Fibroblast of the aortic adventitia (primary cell): ENCODE results near the gene PTPRG. TPM values are rescaled to one million over a fixed set of nuclear protein-coding genes. Genes with fewer than 3 reads are reported as not detected.

Experiments
- DNase-seq: peaks from one replicate; pipeline ENCODE4 v3.0.0-alpha.2; 2010; ENCODE audit warnings: low read depth
- H3K4me3 ChIP-seq: 2 replicates; pipeline ENCODE4 v1.5.1; 2011; ENCODE audit warnings: low read depth, mild to moderate bottlenecking, control low read depth, low read length, moderate library complexity
- CTCF ChIP-seq: IDR thresholded peaks from 2 replicates; pipeline ENCODE4 v1.5.1; 2011; ENCODE audit warnings: mild to moderate bottlenecking, low read length, control low read depth, inconsistent platforms; ENCODE audit not compliant: insufficient read depth
- total RNA-seq: library from RNA; depleted of rRNA; stranded (reverse); fragments of >200 nt; gene quantifications from 2 replicates; pipeline ENCODE4 v1.2.3, GENCODE V29; 2012; ENCODE audit warnings: low replicate concordance

The PTPRG gene
- total RNA-seq, 1 donor: 52.0 TPM

DNA sequence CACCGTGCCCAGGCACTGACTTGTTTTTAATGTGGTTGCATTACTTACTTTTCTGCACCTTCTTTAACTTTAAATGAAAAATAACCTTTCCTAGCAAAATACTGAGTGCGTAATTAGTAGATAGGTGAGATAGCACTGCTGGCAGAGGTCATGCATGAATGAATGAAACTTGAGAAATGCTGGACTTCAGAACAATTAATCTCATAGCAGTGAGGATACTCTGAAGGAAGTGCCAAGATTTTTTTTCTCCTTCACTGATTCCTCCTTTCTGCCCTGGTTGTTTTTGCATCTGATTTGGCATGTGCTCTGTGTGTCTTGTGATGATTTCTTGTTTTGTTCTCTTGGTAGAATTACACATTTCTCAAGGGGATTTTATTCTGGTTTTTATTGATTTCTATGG lies 378.9 kb downstream of the PTPRG start:
- H3K4me3 ChIP-seq: no peak overlapping the region
- no peak for TF ChIP-seq CTCF
- DNase-seq: no peak

DNA sequence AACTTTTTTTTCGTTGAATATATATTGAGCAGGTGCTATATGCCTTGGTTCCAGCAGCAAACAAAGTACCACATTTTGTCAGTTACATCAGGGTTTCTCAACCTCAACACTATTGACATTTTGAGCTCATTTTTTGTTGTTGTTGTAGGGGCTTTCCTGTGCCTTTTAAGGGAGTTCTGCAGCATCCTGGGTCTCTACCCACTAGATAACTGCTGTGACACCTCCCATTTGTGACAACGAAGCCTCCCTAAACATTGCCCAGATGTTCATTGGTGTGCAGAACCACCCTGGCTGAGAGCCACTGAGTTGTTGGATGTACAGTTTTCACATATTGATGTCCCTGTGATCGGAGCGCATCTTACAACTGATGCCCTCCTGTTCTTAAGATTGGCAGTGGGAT lies 382.6 kb downstream of the PTPRG start:
- DNase-seq: no peak
- TF ChIP-seq CTCF: no peak
- no peak overlapping the region for H3K4me3 ChIP-seq

GRCh38 chr3:61944726-61945125 lies 383.4 kb downstream of the PTPRG start:
- TF ChIP-seq CTCF: no peak
- no peak for DNase-seq
- H3K4me3 ChIP-seq: no peak overlapping the region

DNA sequence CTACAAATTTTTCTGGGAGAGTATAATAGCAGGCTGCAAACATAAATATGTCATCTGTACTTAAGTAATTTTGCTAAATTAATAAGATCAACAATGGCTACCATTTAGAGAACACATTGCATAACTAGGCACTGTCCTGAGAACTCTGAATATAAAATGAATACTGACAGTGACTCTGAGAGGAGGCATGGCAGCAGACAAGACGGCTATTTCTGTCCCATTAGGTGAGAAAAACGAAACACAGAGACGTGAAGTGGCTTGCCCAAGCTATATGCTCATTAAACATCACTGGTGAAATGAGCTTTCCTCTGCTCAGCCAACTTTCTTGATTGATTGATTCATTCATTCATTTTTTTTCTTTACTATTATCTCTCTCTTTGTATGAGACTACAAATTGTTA lies 384.3 kb downstream of the PTPRG start:
- H3K4me3 ChIP-seq: no peak overlapping the region
- DNase-seq: no peak
- TF ChIP-seq CTCF: no peak

- no peak for TF ChIP-seq CTCF
- H3K4me3 ChIP-seq: no peak overlapping the region
These were observed 385.4 kb downstream of the PTPRG start for GRCh38 chr3:61946570-61947324.

DNA sequence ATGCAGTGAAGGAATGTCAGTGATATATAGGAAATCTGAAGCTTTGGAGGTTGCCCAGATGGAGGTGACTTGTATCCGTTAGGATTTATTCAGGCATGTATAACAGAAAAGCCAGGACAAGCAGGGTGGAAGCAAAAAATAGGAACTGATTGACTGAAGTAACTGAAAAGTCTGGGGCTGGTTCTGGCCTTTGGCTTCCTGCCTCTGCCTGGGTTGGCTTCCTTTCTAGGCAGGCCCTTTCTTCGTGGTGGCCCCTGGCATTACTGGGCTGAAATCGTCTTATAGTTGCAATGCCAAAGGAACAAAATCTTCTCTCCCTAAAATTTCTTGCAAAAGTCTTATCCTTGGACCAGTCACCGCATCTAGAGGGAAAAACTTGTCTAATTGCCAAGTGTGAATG lies 386.1 kb downstream of the PTPRG start:
- DNase-seq: no peak
- H3K4me3 ChIP-seq: no peak overlapping the region
- TF ChIP-seq CTCF: no peak

More at GRCh38 chr3:61946570-61947324, 385.4 kb downstream of the PTPRG start:
- no peak for DNase-seq
